ENCODE measurements around the gene C1GALT1C1L. TPM values are rescaled to one million over a fixed set of nuclear protein-coding genes. Genes with fewer than 3 reads are reported as not detected.

C1GALT1C1L gene
- total RNA-seq, 1 experiment from 2014 or later: not detected

DNA sequence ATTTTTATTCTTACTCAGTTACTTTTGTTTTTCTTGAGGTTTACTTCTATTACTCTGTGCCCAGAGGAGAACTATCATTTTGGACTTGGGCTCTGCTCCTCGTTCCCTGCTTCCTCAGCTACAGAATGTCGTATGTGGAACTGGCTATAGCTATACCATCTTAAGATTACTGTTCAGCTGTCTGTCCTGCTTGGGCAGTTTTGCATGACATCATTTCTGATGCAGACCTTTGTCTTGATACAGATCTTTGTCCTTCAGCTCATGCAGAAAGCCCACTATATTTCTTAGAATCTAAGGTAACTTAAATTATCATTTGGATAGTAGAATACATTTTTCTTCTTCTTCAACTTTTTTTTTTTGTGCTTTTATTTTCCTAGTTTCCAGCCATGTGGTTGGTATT lies 13.8 kb upstream of the C1GALT1C1L start:
- TF ChIP-seq, protein P1, sequence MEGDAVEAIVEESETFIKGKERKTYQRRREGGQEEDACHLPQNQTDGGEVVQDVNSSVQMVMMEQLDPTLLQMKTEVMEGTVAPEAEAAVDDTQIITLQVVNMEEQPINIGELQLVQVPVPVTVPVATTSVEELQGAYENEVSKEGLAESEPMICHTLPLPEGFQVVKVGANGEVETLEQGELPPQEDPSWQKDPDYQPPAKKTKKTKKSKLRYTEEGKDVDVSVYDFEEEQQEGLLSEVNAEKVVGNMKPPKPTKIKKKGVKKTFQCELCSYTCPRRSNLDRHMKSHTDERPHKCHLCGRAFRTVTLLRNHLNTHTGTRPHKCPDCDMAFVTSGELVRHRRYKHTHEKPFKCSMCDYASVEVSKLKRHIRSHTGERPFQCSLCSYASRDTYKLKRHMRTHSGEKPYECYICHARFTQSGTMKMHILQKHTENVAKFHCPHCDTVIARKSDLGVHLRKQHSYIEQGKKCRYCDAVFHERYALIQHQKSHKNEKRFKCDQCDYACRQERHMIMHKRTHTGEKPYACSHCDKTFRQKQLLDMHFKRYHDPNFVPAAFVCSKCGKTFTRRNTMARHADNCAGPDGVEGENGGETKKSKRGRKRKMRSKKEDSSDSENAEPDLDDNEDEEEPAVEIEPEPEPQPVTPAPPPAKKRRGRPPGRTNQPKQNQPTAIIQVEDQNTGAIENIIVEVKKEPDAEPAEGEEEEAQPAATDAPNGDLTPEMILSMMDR (conservative IDR thresholded peaks at IDR 0.05): no peak
- H3K4me1 Mint-ChIP-seq: no peaks in the 10 kb centered on the region
- H3K79me1 ChIP-seq (ENCODE audit: insufficient read depth, low read depth, low read length, poor library complexity, severe bottlenecking): no peaks in the 10 kb centered on the region
- no peaks in the 10 kb centered on the region for H3K9me3 ChIP-seq (ENCODE audit: control insufficient read depth, low read depth, low read length)
- no peaks in the 10 kb centered on the region for H3K4me1 ChIP-seq (ENCODE audit: insufficient read depth, low read length)
- H2AK5ac ChIP-seq (ENCODE audit: insufficient read length, low read length): no peak overlapping the region
- no peak overlapping the region for H2BK120ac ChIP-seq (ENCODE audit: low read depth, low read length, poor library complexity, severe bottlenecking)
- H3K36me3 Mint-ChIP-seq (ENCODE audit: insufficient read depth in 1 of 3, low read depth in 3 of 3): no peaks in the 10 kb centered on the region
- no peaks in the 10 kb centered on the region for H3K9me3 Mint-ChIP-seq
- H3K9ac ChIP-seq (ENCODE audit: extremely low read depth, insufficient read length, low read length): no peak overlapping the region
- no peak overlapping the region for H3T11ph ChIP-seq (ENCODE audit: low read length)
- no peak overlapping the region for H4K5ac ChIP-seq (ENCODE audit: insufficient read length, low read depth, low read length)
- no peak overlapping the region for H3K4me3 Mint-ChIP-seq
- H3K27me3 ChIP-seq (ENCODE audit: insufficient read depth, low read length): no peaks in the 10 kb centered on the region
- H3K4ac ChIP-seq (ENCODE audit: low read depth, low read length): no peak overlapping the region
- WGBS (ENCODE audit: extremely low coverage, insufficient read length, low lambda C conversion rate): no CpG with 5 or more reads among the region's 2 CpGs
- no peak overlapping the region for H3K56ac ChIP-seq (ENCODE audit: insufficient read length, low read depth, low read length)
- no peak overlapping the region for H3K23ac ChIP-seq (ENCODE audit: insufficient read length, low read depth, low read length)
- H2AFZ ChIP-seq (ENCODE audit: low read length): no peak overlapping the region
- no peaks in the 10 kb centered on the region for H3K27me3 Mint-ChIP-seq (ENCODE audit: low read depth)
- H2BK12ac ChIP-seq (ENCODE audit: insufficient read length, low read depth, low read length): no peak overlapping the region
- no peak overlapping the region for H3K27ac Mint-ChIP-seq
- H4K8ac ChIP-seq (replicated peaks; ENCODE audit: insufficient read length, low read depth, low read length): no peak overlapping the region
- H2BK15ac ChIP-seq (ENCODE audit: low read depth, low read length): no peak overlapping the region
- no peak overlapping the region for H3K14ac ChIP-seq (ENCODE audit: insufficient read depth, low read length)
- no peaks in the 10 kb centered on the region for H3K23me2 ChIP-seq (ENCODE audit: insufficient read length, low read depth, low read length, poor library complexity, severe bottlenecking)
- H3K4me2 ChIP-seq (ENCODE audit: insufficient read depth, insufficient read length, low read length): no peak overlapping the region
- no peak overlapping the region for H3K27ac ChIP-seq (ENCODE audit: insufficient read length, low read depth, low read length)
- no peak overlapping the region for H3K18ac ChIP-seq (ENCODE audit: insufficient read length, low read depth, low read length)
- H3K79me2 ChIP-seq (ENCODE audit: insufficient read depth, low read length): no peaks in the 10 kb centered on the region
- no peak overlapping the region for H4K91ac ChIP-seq (ENCODE audit: insufficient read length, low read depth, low read length)
- H4K20me1 ChIP-seq (ENCODE audit: control insufficient read depth, insufficient read depth, insufficient read length): no peaks in the 10 kb centered on the region
- no peak overlapping the region for H2BK20ac ChIP-seq (ENCODE audit: low read depth, low read length, poor library complexity, severe bottlenecking)
- H2BK5ac ChIP-seq (ENCODE audit: insufficient read length, low read length): no peak overlapping the region
- DNase-seq: no peak
